ENCODE results near the gene MCM3AP. TPM values are rescaled to one million over a fixed set of nuclear protein-coding genes. Genes with fewer than 3 reads are reported as not detected.
"Not testable (repeated sequence)": the region's sequence is repeated elsewhere in the genome, so short reads cannot be mapped to it uniquely, and the experiment has no call there.

The MCM3AP gene
- total and polyA plus RNA-seq, 7 donors: 44.0 to 104 (median 79.9) TPM

DNA sequence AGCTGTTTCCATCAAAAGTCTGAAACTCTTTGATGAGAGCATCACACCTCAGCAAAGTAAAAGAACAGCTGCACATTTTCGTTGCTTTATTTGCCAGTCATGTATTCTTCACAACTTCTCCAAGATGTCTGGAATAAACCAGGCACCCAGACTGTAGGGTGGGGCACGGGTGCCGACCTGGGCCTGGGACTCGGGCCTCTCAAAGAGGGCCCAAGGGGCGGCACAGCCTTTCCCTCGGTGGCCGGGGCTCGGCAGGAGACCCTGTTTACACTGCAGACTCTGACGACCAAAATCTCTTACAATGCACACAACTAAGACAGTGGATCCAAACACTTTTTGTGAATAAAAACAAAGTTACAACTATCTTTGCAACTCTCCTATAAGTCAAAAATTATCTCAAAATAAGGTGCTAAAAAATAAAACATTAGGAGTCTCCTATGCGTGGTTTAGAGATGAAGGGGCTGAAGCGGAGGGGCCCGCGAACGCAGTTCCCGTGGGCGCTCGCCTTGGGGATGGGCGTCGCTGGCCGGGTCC lies 57.5 kb downstream of the MCM3AP start:
- Histone ChIP-seq H3K9me3 (no peaks in the 10 kb centered on the region), H3K36me3 (ENCODE audit: insufficient read depth in 1 of 2, low read depth in 1 of 2) (peaks cover 0 to 26% of the 10 kb centered on the region in 2 donors), H3K4me1 (peaks cover 26% of the 10 kb centered on the region), H3K27ac (peak overlapping the region; percentile 89), H3K27me3 (ENCODE audit: insufficient read depth in 3 of 3, low read length in 2 of 3) (no peaks in the 10 kb centered on the region), H3K4me3 (peak overlapping the region; percentile 99)
- WGBS, 3 donors: 2 to 4% (median 3%) methylated on average over 20 of the region's 20 CpGs
- ATAC-seq: no peak
- no peak for DNase-seq
- intact Hi-C loops (cut with DNase I): loop anchor here in 1 of 2 donors (5.0 to 10.0 kb wide), 4 partner anchors 41 to 256 kb away; no protein-coding TSS in a partner anchor
- TF ChIP-seq, protein P1, sequence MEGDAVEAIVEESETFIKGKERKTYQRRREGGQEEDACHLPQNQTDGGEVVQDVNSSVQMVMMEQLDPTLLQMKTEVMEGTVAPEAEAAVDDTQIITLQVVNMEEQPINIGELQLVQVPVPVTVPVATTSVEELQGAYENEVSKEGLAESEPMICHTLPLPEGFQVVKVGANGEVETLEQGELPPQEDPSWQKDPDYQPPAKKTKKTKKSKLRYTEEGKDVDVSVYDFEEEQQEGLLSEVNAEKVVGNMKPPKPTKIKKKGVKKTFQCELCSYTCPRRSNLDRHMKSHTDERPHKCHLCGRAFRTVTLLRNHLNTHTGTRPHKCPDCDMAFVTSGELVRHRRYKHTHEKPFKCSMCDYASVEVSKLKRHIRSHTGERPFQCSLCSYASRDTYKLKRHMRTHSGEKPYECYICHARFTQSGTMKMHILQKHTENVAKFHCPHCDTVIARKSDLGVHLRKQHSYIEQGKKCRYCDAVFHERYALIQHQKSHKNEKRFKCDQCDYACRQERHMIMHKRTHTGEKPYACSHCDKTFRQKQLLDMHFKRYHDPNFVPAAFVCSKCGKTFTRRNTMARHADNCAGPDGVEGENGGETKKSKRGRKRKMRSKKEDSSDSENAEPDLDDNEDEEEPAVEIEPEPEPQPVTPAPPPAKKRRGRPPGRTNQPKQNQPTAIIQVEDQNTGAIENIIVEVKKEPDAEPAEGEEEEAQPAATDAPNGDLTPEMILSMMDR (IDR thresholded peaks at IDR 0.05): no peak

DNA sequence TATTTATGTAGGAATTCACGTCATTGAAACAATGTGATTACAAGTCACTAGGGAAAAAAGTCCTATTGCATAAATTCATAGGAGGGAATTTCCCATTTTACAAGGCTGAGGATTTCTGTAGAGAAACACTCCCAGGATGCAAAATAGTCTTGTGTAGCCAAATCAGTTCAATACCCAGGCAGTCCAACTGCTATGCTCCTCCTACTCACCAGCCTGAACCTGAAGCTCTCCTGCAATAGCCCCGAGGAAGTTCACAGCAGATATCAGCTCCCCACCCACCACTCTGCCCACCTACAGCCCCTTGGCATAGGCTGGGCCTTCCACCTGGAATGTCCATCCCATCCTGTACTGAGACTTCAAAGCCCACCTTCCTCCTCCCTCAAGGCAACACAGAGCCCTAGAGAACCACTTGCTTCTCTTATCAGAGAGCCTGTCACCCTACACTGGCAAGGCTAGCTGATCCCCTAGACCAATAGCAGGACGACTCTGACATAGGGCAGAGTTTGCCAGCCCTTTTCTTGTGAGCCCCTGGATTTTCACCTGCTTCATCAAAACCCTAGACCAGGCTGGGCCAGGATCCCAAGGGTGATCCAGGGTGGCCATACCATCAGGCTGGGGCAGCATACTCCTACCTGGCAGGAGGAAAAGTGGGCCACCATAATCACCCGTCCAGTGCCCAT lies 58.4 kb downstream of the MCM3AP start:
- Histone ChIP-seq H3K27me3 (ENCODE audit: insufficient read depth in 3 of 3, low read length in 2 of 3) (no peaks in the 10 kb centered on the region), H3K9me3 (no peaks in the 10 kb centered on the region), H3K4me3 (peak overlapping the region; percentile 99), H3K4me1 (peaks cover 26% of the 10 kb centered on the region), H3K27ac (peak overlapping the region; percentile 89), H3K36me3 (ENCODE audit: insufficient read depth in 1 of 2, low read depth in 1 of 2) (peaks cover 0 to 18% of the 10 kb centered on the region in 2 donors)
- ATAC-seq (no peak), DNase-seq (no peak)
- 48 to 64% (median 54%) methylated on average over 4 of the region's 4 CpGs for WGBS, 3 donors
- TF ChIP-seq, protein P1 (IDR thresholded peaks at IDR 0.05): no peak
- intact Hi-C loops (cut with DNase I): loop anchor here in 1 of 2 donors (5.0 to 10.0 kb wide), 4 partner anchors 40 to 255 kb away; no protein-coding TSS in a partner anchor

DNA sequence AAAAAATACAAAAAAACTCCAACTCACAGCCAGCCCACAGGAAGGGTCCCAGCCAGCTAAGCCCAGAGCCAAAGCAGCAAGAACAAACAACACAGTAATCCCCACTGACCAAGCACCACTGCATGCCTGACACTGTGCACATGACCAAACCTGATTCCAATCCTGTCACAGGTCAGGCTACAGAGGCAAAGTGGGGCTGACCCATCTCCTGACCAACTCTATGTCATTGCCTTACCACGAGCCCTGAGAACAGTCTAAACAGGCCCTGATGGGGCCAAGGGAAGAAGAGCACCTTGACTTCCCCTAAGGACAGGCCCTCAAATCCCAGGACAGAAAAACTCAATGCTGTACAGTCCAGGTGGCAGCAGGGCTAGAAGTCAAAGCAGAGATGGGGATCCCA lies 59.3 kb downstream of the MCM3AP start:
- no peak for ATAC-seq
- peak overlapping the region; percentile 99 for H3K4me3 ChIP-seq
- intact Hi-C loops (cut with DNase I): loop anchor here in 1 of 2 donors (5.0 to 10.0 kb wide), 4 partner anchors 39 to 254 kb away; no protein-coding TSS in a partner anchor
- peaks cover 0 to 17% of the 10 kb centered on the region in 2 donors for H3K36me3 ChIP-seq (ENCODE audit: insufficient read depth in 1 of 2, low read depth in 1 of 2)
- WGBS, 3 donors: 60 to 65% (median 63%) methylated on average over 1 of the region's 1 CpG
- H3K4me1 ChIP-seq: peaks cover 30% of the 10 kb centered on the region
- no peak for DNase-seq
- no peaks in the 10 kb centered on the region for H3K27me3 ChIP-seq (ENCODE audit: insufficient read depth in 3 of 3, low read length in 2 of 3)
- H3K27ac ChIP-seq: peak overlapping the region; percentile 89
- no peaks in the 10 kb centered on the region for H3K9me3 ChIP-seq
- TF ChIP-seq, protein P1 (IDR thresholded peaks at IDR 0.05): no peak

DNA sequence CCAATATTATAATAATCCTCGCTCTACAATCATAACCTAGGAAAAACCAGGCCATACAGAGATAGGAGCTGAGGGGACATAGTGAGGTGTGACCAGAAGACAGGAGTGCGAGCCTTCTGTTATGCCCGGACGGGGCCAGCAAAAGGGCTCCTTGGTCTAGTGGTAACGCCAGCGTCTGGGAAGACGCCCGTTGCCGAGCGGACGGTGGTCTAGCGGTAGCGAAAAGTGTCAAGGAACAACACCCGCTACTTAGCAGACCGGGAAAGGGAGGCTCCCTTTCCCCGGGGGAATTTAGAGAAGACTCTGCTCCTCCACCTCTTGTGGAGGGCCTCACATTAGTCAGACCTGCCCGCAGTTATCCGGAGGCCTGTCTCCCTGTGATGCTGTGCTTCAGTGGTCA lies 61.8 kb downstream of the MCM3AP start:
- not testable (repeated sequence) for H3K27ac ChIP-seq; DNase-seq; H3K9me3 ChIP-seq; ATAC-seq; H3K4me3 ChIP-seq; H3K27me3 ChIP-seq (ENCODE audit: insufficient read depth in 3 of 3, low read length in 2 of 3)
- peaks cover 30% of the 10 kb centered on the region for H3K4me1 ChIP-seq
- 93 to 97% (median 93%) methylated on average over 18 of the region's 18 CpGs for WGBS, 3 donors
- H3K36me3 ChIP-seq (ENCODE audit: insufficient read depth in 1 of 2, low read depth in 1 of 2): peaks cover 0 to 35% of the 10 kb centered on the region in 2 donors
- intact Hi-C loops (cut with DNase I): loop anchor here in 1 of 2 donors (10.0 kb wide), 1 partner anchor 171 kb away; no protein-coding TSS in a partner anchor

DNA sequence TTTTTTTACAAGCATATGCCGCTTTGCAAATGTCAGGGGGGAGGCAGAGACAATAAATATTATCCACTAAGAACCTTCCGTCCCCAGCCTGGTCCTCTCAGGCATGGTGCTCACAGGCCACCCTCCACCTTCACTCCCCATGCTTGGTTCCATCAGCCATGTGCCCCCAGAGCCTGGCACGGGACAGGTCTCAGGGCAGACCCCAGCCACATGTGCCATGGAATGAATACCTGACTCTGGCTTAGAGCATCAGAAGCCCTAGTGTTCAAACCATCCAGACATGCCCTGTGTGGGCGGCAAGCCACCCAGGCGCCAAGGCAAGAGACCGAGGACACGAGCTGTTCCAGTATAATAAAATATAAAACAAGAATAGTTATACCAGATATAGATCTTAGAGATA lies 62.2 kb downstream of the MCM3AP start:
- intact Hi-C loops (cut with DNase I): loop anchor here in 1 of 2 donors (10.0 kb wide), 1 partner anchor 172 kb away; no protein-coding TSS in a partner anchor
- TF ChIP-seq, protein P1 (IDR thresholded peaks at IDR 0.05): no peak
- H3K4me1 ChIP-seq: peaks cover 30% of the 10 kb centered on the region
- no peaks in the 10 kb centered on the region for H3K9me3 ChIP-seq
- H3K27ac ChIP-seq: peak overlapping the region; percentile 65
- no peak overlapping the region for H3K4me3 ChIP-seq
- ATAC-seq (no peak), DNase-seq (no peak)
- 84 to 98% (median 87%) methylated on average over 7 of the region's 7 CpGs for WGBS, 3 donors
- H3K27me3 ChIP-seq (ENCODE audit: insufficient read depth in 3 of 3, low read length in 2 of 3): no peaks in the 10 kb centered on the region
- H3K36me3 ChIP-seq (ENCODE audit: insufficient read depth in 1 of 2, low read depth in 1 of 2): peaks cover 0 to 35% of the 10 kb centered on the region in 2 donors

All from psoas muscle (tissue), 8 donors.